Measurements from ENCODE around the gene PM20D2.

Gene PM20D2

DNA sequence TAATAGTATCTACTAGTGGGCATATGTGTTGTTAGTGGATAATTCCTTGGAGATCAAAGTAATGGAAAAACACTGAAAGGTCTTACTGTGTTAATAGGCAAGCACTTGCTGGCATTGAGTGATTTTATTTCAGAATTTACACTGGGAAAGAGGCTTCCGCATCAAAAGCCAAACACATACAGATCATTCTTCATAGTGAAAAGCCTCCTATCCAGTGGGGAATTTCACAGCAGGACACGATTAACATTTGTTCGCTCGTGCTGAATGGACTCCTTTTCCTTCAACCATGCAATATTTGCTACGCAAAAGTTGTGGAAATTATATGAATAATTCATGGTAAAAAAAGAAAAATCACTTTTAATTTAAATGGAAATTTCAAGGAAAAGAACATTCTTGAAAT, 44.9 kb downstream of the PM20D2 start:
- Histone ChIP-seq H3K4me3 (ENCODE audit: low read depth, low read length) (no peak overlapping the region), H3K9me3 (no peaks in the 10 kb centered on the region; the same call in 1 of the 2 replicates), H3K36me3 (no peaks in the 10 kb centered on the region), H3K4me1 (no peaks in the 10 kb centered on the region), H3K27me3 (no peaks in the 10 kb centered on the region)
- TF ChIP-seq, protein P1, sequence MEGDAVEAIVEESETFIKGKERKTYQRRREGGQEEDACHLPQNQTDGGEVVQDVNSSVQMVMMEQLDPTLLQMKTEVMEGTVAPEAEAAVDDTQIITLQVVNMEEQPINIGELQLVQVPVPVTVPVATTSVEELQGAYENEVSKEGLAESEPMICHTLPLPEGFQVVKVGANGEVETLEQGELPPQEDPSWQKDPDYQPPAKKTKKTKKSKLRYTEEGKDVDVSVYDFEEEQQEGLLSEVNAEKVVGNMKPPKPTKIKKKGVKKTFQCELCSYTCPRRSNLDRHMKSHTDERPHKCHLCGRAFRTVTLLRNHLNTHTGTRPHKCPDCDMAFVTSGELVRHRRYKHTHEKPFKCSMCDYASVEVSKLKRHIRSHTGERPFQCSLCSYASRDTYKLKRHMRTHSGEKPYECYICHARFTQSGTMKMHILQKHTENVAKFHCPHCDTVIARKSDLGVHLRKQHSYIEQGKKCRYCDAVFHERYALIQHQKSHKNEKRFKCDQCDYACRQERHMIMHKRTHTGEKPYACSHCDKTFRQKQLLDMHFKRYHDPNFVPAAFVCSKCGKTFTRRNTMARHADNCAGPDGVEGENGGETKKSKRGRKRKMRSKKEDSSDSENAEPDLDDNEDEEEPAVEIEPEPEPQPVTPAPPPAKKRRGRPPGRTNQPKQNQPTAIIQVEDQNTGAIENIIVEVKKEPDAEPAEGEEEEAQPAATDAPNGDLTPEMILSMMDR (IDR thresholded peaks at IDR 0.05; ENCODE audit: low read depth, low read length), result no peak
- no peak for DNase-seq

DNA sequence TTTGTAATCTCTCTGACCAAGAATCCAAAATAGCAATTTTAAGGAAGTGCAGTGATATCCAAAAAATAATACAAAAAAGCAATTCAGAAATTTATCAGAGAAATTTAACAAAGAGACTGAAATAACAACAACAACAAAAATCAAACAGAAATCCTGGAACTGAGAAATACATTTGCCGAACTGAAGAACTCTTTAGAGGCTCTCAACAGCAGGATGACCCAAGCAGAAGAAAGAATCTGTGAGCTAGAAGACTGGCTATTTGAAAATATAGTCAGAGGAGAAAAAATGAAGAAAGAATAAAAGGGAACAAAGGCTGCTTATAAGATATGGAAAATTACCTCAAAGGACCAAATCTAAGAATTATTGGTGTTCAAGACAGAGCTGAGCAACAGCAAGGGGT, 48.7 kb downstream of the PM20D2 start:
- Histone ChIP-seq H3K4me3 (ENCODE audit: low read depth, low read length) (no peak overlapping the region), H3K9me3 (no peaks in the 10 kb centered on the region; the same call in 1 of the 2 replicates), H3K36me3 (no peaks in the 10 kb centered on the region), H3K4me1 (no peaks in the 10 kb centered on the region), H3K27me3 (no peaks in the 10 kb centered on the region)
- no peak for DNase-seq
- TF ChIP-seq, protein P1 (IDR thresholded peaks at IDR 0.05; ENCODE audit: low read depth, low read length), result no peak

DNA sequence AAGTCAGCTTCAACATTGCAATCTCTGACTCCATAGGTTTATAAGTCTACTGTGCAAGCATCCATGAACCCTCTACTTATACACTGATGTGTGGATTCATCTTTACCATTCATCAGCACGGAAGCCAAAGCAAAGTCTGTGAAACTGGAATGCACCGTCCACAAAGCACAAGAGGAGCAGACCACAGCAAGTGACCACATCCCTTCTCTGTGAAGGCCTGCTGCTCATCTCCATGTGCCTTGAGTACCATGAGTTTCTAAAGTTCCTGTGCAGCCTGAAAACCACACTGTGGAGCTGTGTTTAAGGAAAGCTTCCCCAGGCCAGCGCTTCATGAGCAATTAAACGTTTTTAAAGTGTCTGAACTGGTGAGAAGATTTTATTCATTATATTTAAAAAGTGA, 51.3 kb downstream of the PM20D2 start:
- no peak overlapping the region for H3K4me3 ChIP-seq (ENCODE audit: low read depth, low read length)
- TF ChIP-seq, protein P1 (IDR thresholded peaks at IDR 0.05; ENCODE audit: low read depth, low read length), result no peak
- H3K9me3 ChIP-seq, result no peaks in the 10 kb centered on the region; the same call in 1 of the 2 replicates
- no peaks in the 10 kb centered on the region for H3K27me3 ChIP-seq
- H3K36me3 ChIP-seq, result no peaks in the 10 kb centered on the region
- no peaks in the 10 kb centered on the region for H3K4me1 ChIP-seq
- DNase-seq, result no peak

DNA sequence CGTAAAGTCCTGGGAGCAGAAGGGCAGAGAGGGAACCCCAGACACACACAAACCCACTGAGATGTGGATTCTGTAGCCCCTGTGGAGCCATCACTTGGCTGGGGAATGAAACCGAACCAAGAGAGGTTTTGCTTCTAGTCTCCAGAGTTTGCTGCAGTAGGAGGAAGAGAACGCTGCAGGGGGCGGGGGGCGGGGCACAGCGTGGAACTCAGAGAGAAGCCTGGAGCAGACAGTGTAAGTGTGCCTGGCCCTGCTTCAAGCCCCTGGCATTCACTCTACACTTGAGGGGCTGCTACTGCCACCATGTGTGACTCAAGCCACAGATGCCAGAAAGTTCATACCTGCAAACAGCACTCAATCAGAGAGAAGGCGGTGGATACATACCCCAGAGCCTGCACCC, 52.4 kb downstream of the PM20D2 start:
- TF ChIP-seq, protein P1 (IDR thresholded peaks at IDR 0.05; ENCODE audit: low read depth, low read length), result no peak
- no peaks in the 10 kb centered on the region for H3K36me3 ChIP-seq
- H3K9me3 ChIP-seq, result no peaks in the 10 kb centered on the region; the same call in 1 of the 2 replicates
- no peak for DNase-seq
- no peak overlapping the region for H3K4me3 ChIP-seq (ENCODE audit: low read depth, low read length)
- no peaks in the 10 kb centered on the region for H3K27me3 ChIP-seq
- H3K4me1 ChIP-seq, result no peaks in the 10 kb centered on the region

DNA sequence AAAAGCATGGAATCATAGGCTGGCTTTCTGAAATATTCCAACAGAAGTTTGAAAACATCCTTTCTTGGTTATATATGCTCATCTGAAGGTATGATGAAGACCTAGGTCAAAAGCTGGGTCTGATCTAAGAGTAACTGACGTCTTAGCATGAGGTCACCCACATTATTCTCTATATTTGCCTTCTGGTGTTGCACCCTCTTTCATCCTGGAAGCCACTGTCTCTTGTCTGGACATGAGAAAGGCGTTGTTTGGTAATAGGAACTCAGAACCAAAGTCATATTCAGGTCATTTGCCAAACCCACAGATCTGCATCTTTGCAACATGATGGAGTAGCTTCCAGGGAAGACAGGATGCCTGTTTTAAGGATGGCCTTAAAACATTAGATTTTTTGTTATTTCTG, 53.7 kb downstream of the PM20D2 start:
- H3K4me1 ChIP-seq, result no peaks in the 10 kb centered on the region
- no peak overlapping the region for H3K4me3 ChIP-seq (ENCODE audit: low read depth, low read length)
- no peaks in the 10 kb centered on the region for H3K36me3 ChIP-seq
- TF ChIP-seq, protein P1 (IDR thresholded peaks at IDR 0.05; ENCODE audit: low read depth, low read length), result no peak
- no peak for DNase-seq
- no peaks in the 10 kb centered on the region; the same call in 1 of the 2 replicates for H3K9me3 ChIP-seq
- no peaks in the 10 kb centered on the region for H3K27me3 ChIP-seq

DNA sequence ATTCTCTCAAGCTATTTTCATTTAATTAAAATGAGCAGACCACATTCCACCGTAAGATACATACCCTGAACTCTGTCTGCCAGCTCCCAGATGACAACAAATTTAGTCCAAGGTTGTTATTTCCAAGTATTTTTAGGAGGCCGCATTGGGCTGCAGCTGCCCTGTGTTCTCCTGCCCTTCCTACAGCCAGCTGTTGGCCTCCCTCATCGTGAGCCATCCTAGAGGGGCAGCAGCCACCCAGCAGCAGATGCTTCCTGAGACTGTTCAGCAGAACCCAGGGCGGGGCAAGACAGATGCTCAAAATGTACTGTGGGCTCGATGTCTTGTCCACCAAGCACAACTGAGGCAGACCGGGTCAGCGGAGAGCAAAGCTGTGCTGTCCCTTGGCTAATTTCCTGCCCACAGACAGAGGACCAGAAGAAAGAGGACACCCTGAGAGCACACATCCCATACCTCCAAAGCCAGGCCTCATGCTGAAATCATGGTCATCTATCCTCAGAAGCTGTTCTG, 54.9 kb downstream of the PM20D2 start:
- no peaks in the 10 kb centered on the region for H3K27me3 ChIP-seq
- H3K4me3 ChIP-seq (ENCODE audit: low read depth, low read length), result no peak overlapping the region
- no peaks in the 10 kb centered on the region for H3K36me3 ChIP-seq
- H3K4me1 ChIP-seq, result no peaks in the 10 kb centered on the region
- no peak for DNase-seq
- TF ChIP-seq, protein P1 (IDR thresholded peaks at IDR 0.05; ENCODE audit: low read depth, low read length), result no peak
- H3K9me3 ChIP-seq, result no peaks in the 10 kb centered on the region; the same call in 1 of the 2 replicates
